ENCODE results near the gene SYCP2. TPM values are rescaled to one million over a fixed set of nuclear protein-coding genes. Genes with fewer than 3 reads are reported as not detected.
A peak's percentile ranks its signal among the peaks of the same experiment; 100 is the strongest.
"Not testable (repeated sequence)": the region's sequence is repeated elsewhere in the genome, so short reads cannot be mapped to it uniquely, and the experiment has no call there.

Gene SYCP2
- total and polyA plus RNA-seq, 11 donors: 0.59 to 2.6 (median 1.1) TPM

DNA sequence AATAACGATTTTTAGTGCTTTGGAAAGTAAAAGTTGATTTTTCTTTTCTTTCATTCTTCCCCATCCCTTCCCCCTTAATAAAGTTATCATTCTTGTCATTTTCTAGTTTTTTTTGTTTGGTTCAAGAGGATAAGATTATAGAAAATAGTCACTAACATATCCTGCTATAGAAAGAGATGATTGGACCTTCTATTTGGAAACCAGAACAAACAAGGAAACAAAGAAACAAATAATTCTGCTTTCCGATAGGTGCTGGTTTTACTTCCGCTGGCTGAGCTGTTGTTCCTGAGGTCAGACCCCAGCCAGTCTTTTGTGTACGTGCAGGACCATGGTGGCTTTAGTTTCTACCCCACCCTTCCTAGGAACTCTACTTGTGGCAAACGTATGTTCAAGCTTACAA is 24.7 kb upstream of the SYCP2 start, which contains the start of gene CDH26:
Gene CDH26, plus strand, starts transcription at position 301 of the 400 bp plus-strand sequence. CDS start 304 bp downstream, outside the sequence.
- Histone ChIP-seq H3K9me3 (no peaks in the 10 kb centered on the region), H3K27ac (no peak within 1 kb of the TSS), H3K4me3 (no peak within 1 kb of the TSS), H3K36me3 (peaks cover 0 to 8% (median 0%) of the 10 kb centered on the region in 9 donors), H3K27me3 (no peaks in the 10 kb centered on the region), H3K4me1 (no peaks in the 10 kb centered on the region)
- 84 to 92% (median 89%) methylated on average over 5 of the region's 5 CpGs for WGBS, 4 donors
- DNase-seq (no peak), ATAC-seq (no peak)
- intact Hi-C loops (cut with DNase I): no loop called here
- TF ChIP-seq, protein P1, sequence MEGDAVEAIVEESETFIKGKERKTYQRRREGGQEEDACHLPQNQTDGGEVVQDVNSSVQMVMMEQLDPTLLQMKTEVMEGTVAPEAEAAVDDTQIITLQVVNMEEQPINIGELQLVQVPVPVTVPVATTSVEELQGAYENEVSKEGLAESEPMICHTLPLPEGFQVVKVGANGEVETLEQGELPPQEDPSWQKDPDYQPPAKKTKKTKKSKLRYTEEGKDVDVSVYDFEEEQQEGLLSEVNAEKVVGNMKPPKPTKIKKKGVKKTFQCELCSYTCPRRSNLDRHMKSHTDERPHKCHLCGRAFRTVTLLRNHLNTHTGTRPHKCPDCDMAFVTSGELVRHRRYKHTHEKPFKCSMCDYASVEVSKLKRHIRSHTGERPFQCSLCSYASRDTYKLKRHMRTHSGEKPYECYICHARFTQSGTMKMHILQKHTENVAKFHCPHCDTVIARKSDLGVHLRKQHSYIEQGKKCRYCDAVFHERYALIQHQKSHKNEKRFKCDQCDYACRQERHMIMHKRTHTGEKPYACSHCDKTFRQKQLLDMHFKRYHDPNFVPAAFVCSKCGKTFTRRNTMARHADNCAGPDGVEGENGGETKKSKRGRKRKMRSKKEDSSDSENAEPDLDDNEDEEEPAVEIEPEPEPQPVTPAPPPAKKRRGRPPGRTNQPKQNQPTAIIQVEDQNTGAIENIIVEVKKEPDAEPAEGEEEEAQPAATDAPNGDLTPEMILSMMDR (IDR thresholded peaks at IDR 0.05): no peak
- TF ChIP-seq POLR2A (IDR thresholded peaks at IDR 0.05): no peak

DNA sequence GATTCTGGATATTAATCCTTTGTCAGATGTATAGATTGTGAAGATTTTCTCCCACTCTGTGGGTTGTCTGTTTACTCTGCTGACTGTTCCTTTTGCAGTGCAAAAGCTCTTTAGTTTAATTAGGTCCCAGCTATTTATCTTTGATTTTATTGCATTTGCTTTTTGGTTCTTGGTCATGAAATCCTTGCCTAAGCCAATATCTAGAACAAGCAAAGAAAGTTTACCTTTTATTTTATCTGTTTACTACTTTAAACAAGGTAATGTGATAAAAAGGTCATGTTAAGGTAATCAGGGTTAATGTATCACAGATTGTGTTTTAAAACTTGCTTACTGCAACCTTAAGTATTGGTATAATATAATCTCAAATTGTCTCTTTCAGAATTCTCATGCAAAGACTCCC is 24.1 kb upstream of the SYCP2 start:
- H3K9me3 ChIP-seq; intact Hi-C loops (cut with DNase I); H3K27ac ChIP-seq; ATAC-seq; H3K36me3 ChIP-seq; H3K27me3 ChIP-seq; H3K4me3 ChIP-seq; DNase-seq; H3K4me1 ChIP-seq: not testable (repeated sequence)

DNA sequence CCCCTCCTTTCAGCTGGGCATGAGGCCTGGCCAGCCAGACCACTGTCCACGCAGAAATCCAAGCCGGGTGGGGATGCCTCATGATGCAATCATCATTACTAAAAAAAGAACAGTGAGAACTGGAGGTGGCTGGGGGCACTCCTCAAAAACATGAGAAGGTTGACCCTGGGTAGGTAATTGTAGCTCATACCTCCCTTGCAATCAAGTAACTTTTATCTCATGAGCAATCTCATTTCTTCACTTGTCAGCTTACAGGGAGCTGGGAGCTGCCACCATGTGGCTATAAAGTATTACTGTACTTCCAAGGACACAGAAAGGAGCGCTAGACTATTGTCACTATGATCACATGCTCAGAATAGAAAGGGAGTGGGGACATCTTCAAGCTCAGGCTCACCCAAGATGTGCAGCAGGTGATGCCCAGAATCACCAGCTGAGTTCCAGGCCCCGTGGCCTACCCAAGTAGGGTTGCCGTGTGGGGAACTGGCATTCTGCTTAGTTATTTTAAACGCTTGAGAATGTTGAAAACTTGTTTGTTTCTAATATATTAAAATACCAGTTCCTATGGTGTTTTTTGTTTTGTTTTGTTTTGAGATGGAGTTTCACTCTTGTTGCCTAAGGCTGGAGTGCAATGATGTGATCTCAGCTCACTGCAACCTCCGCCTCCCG is 21.8 kb upstream of the SYCP2 start:
- DNase-seq: no peak
- Histone ChIP-seq H3K36me3 (peaks cover 0 to 29% (median 9%) of the 10 kb centered on the region in 9 donors), H3K27ac (no peak overlapping the region), H3K27me3 (no peaks in the 10 kb centered on the region), H3K9me3 (no peaks in the 10 kb centered on the region), H3K4me3 (no peak overlapping the region), H3K4me1 (no peaks in the 10 kb centered on the region)
- intact Hi-C loops (cut with DNase I): no loop called here
- no peak for TF ChIP-seq POLR2A (IDR thresholded peaks at IDR 0.05)
- TF ChIP-seq, protein P1 (IDR thresholded peaks at IDR 0.05): peak in 9 of 12 donors; percentile 16 to 44 (median 29)
- WGBS, 4 donors: 72 to 78% (median 75%) methylated on average over 8 of the region's 8 CpGs
- ATAC-seq: peak in 3 of 4 donors; percentile 52 to 65 (median 54)

DNA sequence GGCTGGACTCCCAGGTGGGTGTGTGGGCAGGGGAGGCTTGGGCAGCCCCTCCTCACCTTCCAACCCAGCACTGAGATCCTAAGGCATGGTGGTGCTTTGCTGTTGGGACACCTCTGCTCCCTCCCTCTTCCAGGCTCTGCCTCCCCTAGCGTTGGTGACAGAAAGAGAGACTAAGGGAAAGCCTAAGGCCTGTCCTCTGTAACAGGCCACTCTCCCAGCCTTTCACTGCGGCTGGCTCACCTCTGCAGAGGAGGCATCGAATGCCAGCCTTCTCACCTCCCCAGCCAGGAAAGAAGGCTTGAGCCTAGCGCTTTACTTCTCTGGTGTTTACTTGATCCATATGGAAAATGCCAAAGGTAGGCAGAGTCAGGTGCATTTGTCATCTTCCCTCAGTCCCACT is 21.3 kb upstream of the SYCP2 start:
- DNase-seq (no peak), ATAC-seq (no peak)
- intact Hi-C loops (cut with DNase I): no loop called here
- TF ChIP-seq POLR2A (IDR thresholded peaks at IDR 0.05): no peak
- TF ChIP-seq, protein P1 (IDR thresholded peaks at IDR 0.05): no peak
- no peaks in the 10 kb centered on the region for H3K9me3 ChIP-seq
- H3K27ac ChIP-seq: no peak overlapping the region
- H3K36me3 ChIP-seq: peaks cover 0 to 34% (median 9%) of the 10 kb centered on the region in 9 donors
- no peaks in the 10 kb centered on the region for H3K27me3 ChIP-seq
- no peaks in the 10 kb centered on the region for H3K4me1 ChIP-seq
- WGBS, 4 donors: 91 to 95% (median 94%) methylated on average over 4 of the region's 4 CpGs
- H3K4me3 ChIP-seq: no peak overlapping the region

Measured in heart left ventricle (tissue), 16 donors.